ENCODE data around the gene LAMB3.

- TF ChIP-seq POLR2AphosphoS5 (IDR thresholded peaks at IDR 0.05), result no peak
- TF ChIP-seq, protein P1, sequence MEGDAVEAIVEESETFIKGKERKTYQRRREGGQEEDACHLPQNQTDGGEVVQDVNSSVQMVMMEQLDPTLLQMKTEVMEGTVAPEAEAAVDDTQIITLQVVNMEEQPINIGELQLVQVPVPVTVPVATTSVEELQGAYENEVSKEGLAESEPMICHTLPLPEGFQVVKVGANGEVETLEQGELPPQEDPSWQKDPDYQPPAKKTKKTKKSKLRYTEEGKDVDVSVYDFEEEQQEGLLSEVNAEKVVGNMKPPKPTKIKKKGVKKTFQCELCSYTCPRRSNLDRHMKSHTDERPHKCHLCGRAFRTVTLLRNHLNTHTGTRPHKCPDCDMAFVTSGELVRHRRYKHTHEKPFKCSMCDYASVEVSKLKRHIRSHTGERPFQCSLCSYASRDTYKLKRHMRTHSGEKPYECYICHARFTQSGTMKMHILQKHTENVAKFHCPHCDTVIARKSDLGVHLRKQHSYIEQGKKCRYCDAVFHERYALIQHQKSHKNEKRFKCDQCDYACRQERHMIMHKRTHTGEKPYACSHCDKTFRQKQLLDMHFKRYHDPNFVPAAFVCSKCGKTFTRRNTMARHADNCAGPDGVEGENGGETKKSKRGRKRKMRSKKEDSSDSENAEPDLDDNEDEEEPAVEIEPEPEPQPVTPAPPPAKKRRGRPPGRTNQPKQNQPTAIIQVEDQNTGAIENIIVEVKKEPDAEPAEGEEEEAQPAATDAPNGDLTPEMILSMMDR (IDR thresholded peaks at IDR 0.05), result no peak
- TF ChIP-seq POLR2A (IDR thresholded peaks at IDR 0.05), result no peak
- no peak for TF ChIP-seq EP300 (IDR thresholded peaks at IDR 0.05)
Measured at GRCh38 chr1:209617755-209618154, 34.5 kb downstream of the LAMB3 start.
